Lower leg skin (tissue), 4 donors: ENCODE results near the gene CYB561D2. TPM values are rescaled to one million over a fixed set of nuclear protein-coding genes. Genes with fewer than 3 reads are reported as not detected.

Experiments
- DNase-seq, 2 donors: peaks; one replicate each; pipeline ENCODE4 v3.0.0-alpha.2; 2019; ENCODE audit warnings: low spot score in 2 of 2
- H3K4me3 ChIP-seq: fragments of 200-600 bp; sonication (generic); 2 replicates; pipeline ENCODE4 v1.5.1; 2017; ENCODE audit warnings: mild to moderate bottlenecking, low read depth; ENCODE audit not compliant: poor library complexity, severe bottlenecking
- POLR2A ChIP-seq, 2 donors: fragments of 450-650 bp; IDR thresholded peaks; one replicate each; pipeline ENCODE4 v1.6.1; 2016 to 2017; ENCODE audit warnings: antibody characterized with exemption in 2 of 2, mild to moderate bottlenecking in 1 of 2, moderate library complexity in 1 of 2
- WGBS, 2 donors: methylation state at CpG; one replicate each; pipeline ENCODE4 v1.1.5; 2018; 5-methylcytosine and 5-hydroxymethylcytosine counted together
- intact Hi-C: fragments of 100-400 bp; cut with DNase I; formaldehyde crosslinking; loops from one replicate; pipeline ENCODE4 v1.15.0; 2023; ENCODE audit warnings: low total_unique reads
- total RNA-seq, 4 donors: library from RNA; depleted of rRNA; stranded (reverse); fragments of >200 nt; gene quantifications; one replicate each; pipeline ENCODE4 v1.1.0, GENCODE V29; 2016
- TF ChIP-seq, protein P1 (sequence below), 3 donors: fragments of 450-650 bp; IDR thresholded peaks; one replicate each; pipeline ENCODE4 v1.5.1; 2016; ENCODE audit warnings: antibody characterized with exemption in 3 of 3, mild to moderate bottlenecking in 3 of 3, moderate library complexity in 2 of 3

The CYB561D2 gene
- total RNA-seq, 4 donors from 2014 or later: 6.0 to 19.7 (median 11.6) TPM

DNA sequence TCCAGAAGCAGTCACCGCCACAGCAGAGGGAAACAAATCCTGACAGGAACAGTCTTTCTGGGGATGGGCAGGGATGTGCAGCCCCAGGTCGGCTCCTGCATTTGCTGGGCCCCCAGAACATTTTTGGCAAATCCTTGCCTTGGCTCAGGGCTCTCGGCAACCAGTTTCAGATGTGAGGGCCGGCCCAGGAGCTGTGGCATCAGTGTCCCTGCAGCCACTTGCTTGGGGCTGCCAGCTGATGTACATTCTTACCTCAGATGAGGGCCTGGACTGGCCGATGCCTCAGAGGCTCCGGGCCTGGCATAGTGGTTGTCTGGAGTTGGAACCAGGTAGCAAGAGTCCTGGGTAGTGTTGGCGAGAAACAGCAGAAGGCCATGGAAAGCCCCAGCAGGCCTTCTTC, 4.2 kb downstream of the CYB561D2 start:
- DNase-seq: no peak
- H3K4me3 ChIP-seq: no peak overlapping the region
- intact Hi-C loops: no loop called here
- TF ChIP-seq, protein P1, sequence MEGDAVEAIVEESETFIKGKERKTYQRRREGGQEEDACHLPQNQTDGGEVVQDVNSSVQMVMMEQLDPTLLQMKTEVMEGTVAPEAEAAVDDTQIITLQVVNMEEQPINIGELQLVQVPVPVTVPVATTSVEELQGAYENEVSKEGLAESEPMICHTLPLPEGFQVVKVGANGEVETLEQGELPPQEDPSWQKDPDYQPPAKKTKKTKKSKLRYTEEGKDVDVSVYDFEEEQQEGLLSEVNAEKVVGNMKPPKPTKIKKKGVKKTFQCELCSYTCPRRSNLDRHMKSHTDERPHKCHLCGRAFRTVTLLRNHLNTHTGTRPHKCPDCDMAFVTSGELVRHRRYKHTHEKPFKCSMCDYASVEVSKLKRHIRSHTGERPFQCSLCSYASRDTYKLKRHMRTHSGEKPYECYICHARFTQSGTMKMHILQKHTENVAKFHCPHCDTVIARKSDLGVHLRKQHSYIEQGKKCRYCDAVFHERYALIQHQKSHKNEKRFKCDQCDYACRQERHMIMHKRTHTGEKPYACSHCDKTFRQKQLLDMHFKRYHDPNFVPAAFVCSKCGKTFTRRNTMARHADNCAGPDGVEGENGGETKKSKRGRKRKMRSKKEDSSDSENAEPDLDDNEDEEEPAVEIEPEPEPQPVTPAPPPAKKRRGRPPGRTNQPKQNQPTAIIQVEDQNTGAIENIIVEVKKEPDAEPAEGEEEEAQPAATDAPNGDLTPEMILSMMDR (IDR thresholded peaks at IDR 0.05): no peak
- TF ChIP-seq POLR2A (IDR thresholded peaks at IDR 0.05): no peak
- WGBS, 2 donors: 74 to 81% methylated on average over 6 to 7 of the region's 7 CpGs

DNA sequence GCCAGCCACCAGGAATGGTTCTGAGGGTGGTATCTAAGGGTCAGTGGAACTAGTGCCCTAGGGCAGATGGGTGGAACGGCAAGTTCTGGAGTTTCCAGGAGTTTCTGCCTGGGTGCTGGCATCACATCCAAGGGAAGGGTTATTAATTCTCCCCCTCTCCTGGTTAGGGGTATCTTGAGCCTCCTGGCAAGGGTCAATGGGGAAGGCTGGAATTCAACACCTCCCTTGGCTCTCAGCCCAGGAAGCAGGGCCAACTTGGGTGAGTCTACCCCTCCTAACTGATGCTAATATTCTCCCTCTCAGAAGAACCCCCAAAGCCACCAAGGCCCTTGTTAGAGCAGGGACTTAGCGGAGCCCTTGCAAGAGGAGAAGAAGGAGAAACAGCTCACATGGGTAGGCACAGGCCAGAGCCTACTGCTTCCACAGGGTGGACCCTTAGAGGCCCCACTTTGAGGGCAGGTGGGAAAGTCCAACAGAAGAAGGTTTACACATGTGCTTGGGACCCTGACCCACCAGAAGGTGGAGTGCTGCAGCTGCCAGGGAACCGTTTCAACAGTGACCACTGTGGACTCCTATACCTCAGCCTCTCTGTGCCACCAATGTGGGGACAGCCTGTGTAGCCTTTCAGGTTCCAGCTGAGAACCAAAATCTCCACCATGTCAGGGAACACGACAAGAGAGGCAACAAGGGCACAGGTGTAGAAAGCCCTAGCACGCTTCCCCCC, 5.3 kb downstream of the CYB561D2 start:
- DNase-seq: no peak
- TF ChIP-seq POLR2A (IDR thresholded peaks at IDR 0.05): no peak
- TF ChIP-seq, protein P1 (IDR thresholded peaks at IDR 0.05): no peak
- WGBS, 2 donors: 53 to 57% methylated on average over 5 of the region's 5 CpGs
- intact Hi-C loops: no loop called here
- H3K4me3 ChIP-seq: no peak overlapping the region

DNA sequence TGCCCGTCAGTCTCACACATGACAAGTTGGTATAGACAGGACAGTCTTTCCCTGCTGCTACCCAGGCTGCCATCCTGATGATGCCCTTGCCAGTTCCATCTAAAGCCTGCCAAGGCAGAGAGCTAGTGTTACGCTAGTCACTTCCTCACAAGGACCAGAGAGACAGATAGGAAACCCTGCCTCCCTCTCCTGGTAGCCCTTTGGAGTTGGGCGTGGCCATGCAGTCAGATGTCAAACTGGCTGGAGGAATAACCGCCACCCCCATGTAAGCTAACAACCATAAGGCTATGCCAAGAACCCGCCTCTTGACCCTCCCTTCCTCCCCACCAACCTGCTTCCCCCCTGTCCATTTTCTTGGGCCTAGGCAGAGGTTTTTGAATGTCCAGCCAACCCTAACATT, 5.9 kb downstream of the CYB561D2 start:
- DNase-seq: no peak
- no peak overlapping the region for H3K4me3 ChIP-seq
- TF ChIP-seq, protein P1 (IDR thresholded peaks at IDR 0.05): no peak
- TF ChIP-seq POLR2A (IDR thresholded peaks at IDR 0.05): no peak
- WGBS, 2 donors: 36 to 39% methylated on average over 5 of the region's 5 CpGs
- intact Hi-C loops: no loop called here

DNA sequence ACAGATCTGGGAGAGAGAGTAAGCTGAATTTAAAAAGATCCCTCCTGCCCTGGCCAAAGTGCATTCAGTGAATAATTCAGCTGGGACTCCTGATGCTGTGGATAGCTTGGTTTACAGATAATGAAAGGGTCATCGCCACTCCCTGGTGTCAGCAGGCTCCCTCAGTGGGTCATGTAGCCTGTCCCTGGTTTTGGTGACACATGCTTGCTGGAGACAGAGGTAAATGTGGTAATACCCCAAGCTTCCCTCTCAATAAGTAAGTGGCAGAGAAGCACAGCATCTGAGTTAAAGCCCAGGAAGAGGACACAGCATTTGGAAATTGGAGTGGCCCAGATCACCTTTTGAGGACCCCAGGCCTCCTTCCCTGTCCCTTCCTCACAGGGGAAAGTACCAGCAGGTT, 6.8 kb downstream of the CYB561D2 start:
- no peak for DNase-seq
- TF ChIP-seq, protein P1 (IDR thresholded peaks at IDR 0.05): no peak
- TF ChIP-seq POLR2A (IDR thresholded peaks at IDR 0.05): no peak
- intact Hi-C loops: no loop called here
- H3K4me3 ChIP-seq: no peak overlapping the region
- 71% methylated on average over 1 of the region's 1 CpG for WGBS, 2 donors

DNA sequence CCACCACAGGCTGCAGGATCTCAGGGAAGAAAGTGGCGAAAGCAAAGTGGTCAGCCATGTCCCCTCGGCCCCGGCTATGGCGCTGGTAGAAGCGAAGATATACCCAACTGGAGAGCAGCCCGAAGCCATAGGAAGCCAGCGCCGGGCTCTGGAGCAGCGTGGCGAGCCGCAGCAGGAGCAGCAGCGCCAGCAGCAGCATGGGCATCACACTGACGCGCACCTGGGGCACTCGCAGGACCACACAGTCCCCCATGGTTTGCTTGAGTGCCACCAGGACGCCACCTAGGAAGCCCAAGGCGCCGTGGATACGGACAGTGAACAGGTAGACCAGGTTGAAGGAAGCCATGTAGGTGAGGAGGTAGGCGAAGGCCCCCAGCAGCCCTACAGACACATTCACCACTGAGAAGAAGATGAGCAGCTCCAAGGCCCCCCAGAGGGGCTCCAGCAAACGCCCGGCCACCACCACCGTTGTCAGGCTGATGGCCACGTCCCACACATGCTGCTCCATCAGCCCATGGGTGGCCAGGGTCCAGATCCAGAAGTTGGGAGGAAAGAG, 7.8 kb downstream of the CYB561D2 start:
- WGBS, 2 donors: 23 to 37% methylated on average over 23 to 24 of the region's 24 CpGs
- DNase-seq: no peak
- intact Hi-C loops: no loop called here
- TF ChIP-seq, protein P1 (IDR thresholded peaks at IDR 0.05): no peak
- no peak for TF ChIP-seq POLR2A (IDR thresholded peaks at IDR 0.05)
- peak overlapping the region; percentile 66 for H3K4me3 ChIP-seq
